GM12892 (cell line): ENCODE measurements around the gene GLRX.

ENCODE experiments used
- POLR2A ChIP-seq: IDR thresholded peaks from 2 replicates; pipeline ENCODE4 v1.6.1; 2011; ENCODE audit warnings: low read depth, low read length, control low read depth
- POLR2AphosphoS5 ChIP-seq: IDR thresholded peaks from 2 replicates; pipeline ENCODE4 v1.6.1; 2011; ENCODE audit warnings: low read depth, low read length, control low read depth
- TAF1 ChIP-seq: IDR thresholded peaks from 2 replicates; pipeline ENCODE4 v1.6.1; 2011; ENCODE audit warnings: low read depth, mild to moderate bottlenecking, control low read depth, low read length, borderline replicate concordance

- no peak for TF ChIP-seq POLR2A
- no peak for TF ChIP-seq TAF1
- no peak for TF ChIP-seq POLR2AphosphoS5
These were observed 34.0 kb downstream of the GLRX start for GRCh38 chr5:95788493-95788892.
